HuH-7 (cell line): ENCODE measurements around the gene FNIP2.
A peak's percentile ranks its signal among the peaks of the same experiment; 100 is the strongest.

Experiments
- DNase-seq: peaks from one replicate; pipeline ENCODE4 v3.0.0; 2011; ENCODE audit warnings: low spot score

The FNIP2 gene

GRCh38 chr4:158840131-158840530 lies 71.3 kb downstream of the FNIP2 start:
- no peak for DNase-seq

- no peak for DNase-seq
Measured at GRCh38 chr4:158841540-158841939, 72.7 kb downstream of the FNIP2 start.

- peak; percentile 39 for DNase-seq
Measured at GRCh38 chr4:158845311-158846041, 76.7 kb downstream of the FNIP2 start.

GRCh38 chr4:158847535-158847934 lies 78.7 kb downstream of the FNIP2 start:
- DNase-seq, result no peak

- no peak for DNase-seq
Measured at GRCh38 chr4:158849681-158850080, 80.9 kb downstream of the FNIP2 start.

GRCh38 chr4:158850371-158850770 lies 81.5 kb downstream of the FNIP2 start:
- no peak for DNase-seq

- no peak for DNase-seq
Measured at GRCh38 chr4:158850800-158851644, 82.2 kb downstream of the FNIP2 start.

GRCh38 chr4:158854236-158854635 lies 85.4 kb downstream of the FNIP2 start:
- no peak for DNase-seq

- peak; percentile 44 for DNase-seq
Measured at GRCh38 chr4:158856852-158857251, 88.0 kb downstream of the FNIP2 start.

- DNase-seq, result no peak
Measured at GRCh38 chr4:158857951-158858350, 89.1 kb downstream of the FNIP2 start.

GRCh38 chr4:158858410-158859199 lies 89.8 kb downstream of the FNIP2 start:
- no peak for DNase-seq

GRCh38 chr4:158859661-158860060 lies 90.8 kb downstream of the FNIP2 start:
- DNase-seq, result no peak

GRCh38 chr4:158860856-158861255 lies 92.0 kb downstream of the FNIP2 start:
- DNase-seq, result no peak

GRCh38 chr4:158861281-158861680 lies 92.5 kb downstream of the FNIP2 start:
- DNase-seq, result no peak

- no peak for DNase-seq
Measured at GRCh38 chr4:158861766-158862165, 92.9 kb downstream of the FNIP2 start.

GRCh38 chr4:158863296-158863695 lies 94.5 kb downstream of the FNIP2 start:
- DNase-seq, result no peak

GRCh38 chr4:158865520-158866177 lies 96.8 kb downstream of the FNIP2 start:
- DNase-seq, result no peak

- DNase-seq, result no peak
Measured at GRCh38 chr4:158869001-158869400, 100.2 kb downstream of the FNIP2 start.

GRCh38 chr4:158869761-158870160 lies 100.9 kb downstream of the FNIP2 start:
- no peak for DNase-seq

- DNase-seq, result no peak
Measured at GRCh38 chr4:158870282-158870625, 101.4 kb downstream of the FNIP2 start.

GRCh38 chr4:158870626-158871334 lies 102.0 kb downstream of the FNIP2 start:
- DNase-seq, result no peak

GRCh38 chr4:158871335-158871724 lies 102.5 kb downstream of the FNIP2 start:
- DNase-seq, result no peak
